ENCODE measurements around the gene GLCCI1.

The GLCCI1 gene

GRCh38 chr7:7968544-7969305, at the start of gene GLCCI1:
GLCCI1 (plus strand) TSS chr7:7968796; CDS start chr7:7969351, 555 bp downstream.
- DNase-seq: peak; percentile 98

- DNase-seq: no peak
These were observed 49.1 kb upstream of the GLCCI1 start for GRCh38 chr7:7919449-7919945.

- no peak for DNase-seq
These were observed 48.5 kb upstream of the GLCCI1 start for GRCh38 chr7:7920056-7920455.

- peak; percentile 60 for DNase-seq
These were observed 48.1 kb upstream of the GLCCI1 start for GRCh38 chr7:7920481-7920880.

- DNase-seq: no peak
These were observed 46.8 kb upstream of the GLCCI1 start for GRCh38 chr7:7921830-7922229.

GRCh38 chr7:7922684-7923385, 45.8 kb upstream of the GLCCI1 start:
- DNase-seq: no peak

GRCh38 chr7:7923818-7924217, 44.8 kb upstream of the GLCCI1 start:
- no peak for DNase-seq

GRCh38 chr7:7924303-7924702, 44.3 kb upstream of the GLCCI1 start:
- no peak for DNase-seq

GRCh38 chr7:7931626-7932025, 37.0 kb upstream of the GLCCI1 start:
- DNase-seq: no peak

- no peak for DNase-seq
These were observed 36.0 kb upstream of the GLCCI1 start for GRCh38 chr7:7932553-7932952.

- no peak for DNase-seq
These were observed 34.6 kb upstream of the GLCCI1 start for GRCh38 chr7:7933915-7934526.

- DNase-seq: no peak
These were observed 33.7 kb upstream of the GLCCI1 start for GRCh38 chr7:7934945-7935344.

GRCh38 chr7:7938471-7938870, 30.1 kb upstream of the GLCCI1 start:
- DNase-seq: no peak

- no peak for DNase-seq
These were observed 24.6 kb upstream of the GLCCI1 start for GRCh38 chr7:7943951-7944350.

- DNase-seq: peak; percentile 71
These were observed 23.8 kb upstream of the GLCCI1 start for GRCh38 chr7:7944619-7945282.

GRCh38 chr7:7946486-7946885, 22.1 kb upstream of the GLCCI1 start:
- no peak for DNase-seq

- DNase-seq: no peak
These were observed 20.4 kb upstream of the GLCCI1 start for GRCh38 chr7:7948232-7948631.

- no peak for DNase-seq
These were observed 14.8 kb upstream of the GLCCI1 start for GRCh38 chr7:7953806-7954205.

- DNase-seq: no peak
These were observed 12.0 kb upstream of the GLCCI1 start for GRCh38 chr7:7956531-7957128.

GRCh38 chr7:7957513-7957912, 11.1 kb upstream of the GLCCI1 start:
- DNase-seq: no peak

GRCh38 chr7:7959979-7960670, 8.5 kb upstream of the GLCCI1 start:
- DNase-seq: no peak

GRCh38 chr7:7962851-7963250, 5.7 kb upstream of the GLCCI1 start:
- DNase-seq: no peak

Measured in CD4-positive, alpha-beta T cell treated with Interleukin-12 subunit alpha and Interleukin-12 subunit beta, for 1 hour (primary cell).